ENCODE results near the gene MACROD2.

DNA sequence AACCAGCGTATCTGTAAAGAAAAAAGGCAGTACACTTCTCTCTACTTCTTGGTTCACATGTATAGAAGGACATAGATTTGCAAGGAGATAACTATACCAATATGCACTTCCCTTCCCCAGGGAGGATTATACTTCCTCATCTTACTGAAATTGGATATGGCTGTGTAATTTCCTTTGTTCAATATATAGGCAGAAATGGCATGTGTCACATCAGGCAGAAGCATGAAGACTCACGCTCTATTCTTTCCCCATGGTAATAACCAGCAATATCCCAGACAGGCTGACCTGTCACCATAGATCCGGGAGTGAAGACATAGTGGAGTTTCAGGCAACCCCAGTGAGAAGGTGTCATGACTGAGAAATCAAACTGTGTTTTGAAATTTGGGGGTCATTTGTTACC, 2059.7 kb downstream of the MACROD2 start:
- TF ChIP-seq, protein P1, sequence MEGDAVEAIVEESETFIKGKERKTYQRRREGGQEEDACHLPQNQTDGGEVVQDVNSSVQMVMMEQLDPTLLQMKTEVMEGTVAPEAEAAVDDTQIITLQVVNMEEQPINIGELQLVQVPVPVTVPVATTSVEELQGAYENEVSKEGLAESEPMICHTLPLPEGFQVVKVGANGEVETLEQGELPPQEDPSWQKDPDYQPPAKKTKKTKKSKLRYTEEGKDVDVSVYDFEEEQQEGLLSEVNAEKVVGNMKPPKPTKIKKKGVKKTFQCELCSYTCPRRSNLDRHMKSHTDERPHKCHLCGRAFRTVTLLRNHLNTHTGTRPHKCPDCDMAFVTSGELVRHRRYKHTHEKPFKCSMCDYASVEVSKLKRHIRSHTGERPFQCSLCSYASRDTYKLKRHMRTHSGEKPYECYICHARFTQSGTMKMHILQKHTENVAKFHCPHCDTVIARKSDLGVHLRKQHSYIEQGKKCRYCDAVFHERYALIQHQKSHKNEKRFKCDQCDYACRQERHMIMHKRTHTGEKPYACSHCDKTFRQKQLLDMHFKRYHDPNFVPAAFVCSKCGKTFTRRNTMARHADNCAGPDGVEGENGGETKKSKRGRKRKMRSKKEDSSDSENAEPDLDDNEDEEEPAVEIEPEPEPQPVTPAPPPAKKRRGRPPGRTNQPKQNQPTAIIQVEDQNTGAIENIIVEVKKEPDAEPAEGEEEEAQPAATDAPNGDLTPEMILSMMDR (IDR thresholded peaks at IDR 0.05): no peak
- TF ChIP-seq POLR2A (IDR thresholded peaks at IDR 0.05): no peak
